Skeletal muscle satellite cell (primary cell): Measurements from ENCODE around the gene SFI1.

Source experiments
- H3K27me3 ChIP-seq: 2 replicates; pipeline ENCODE4 v1.7.0; 2013; ENCODE audit warnings: low read length; ENCODE audit not compliant: control insufficient read depth, insufficient read depth
- H3K36me3 ChIP-seq: 2 replicates; pipeline ENCODE4 v1.7.0; 2013; ENCODE audit warnings: mild to moderate bottlenecking, control low read depth, low read length; ENCODE audit not compliant: insufficient read depth
- H3K4me1 ChIP-seq: 2 replicates; pipeline ENCODE4 v1.7.0; 2013; ENCODE audit warnings: low read length; ENCODE audit not compliant: control insufficient read depth, insufficient read depth
- H3K4me2 ChIP-seq: 2 replicates; pipeline ENCODE4 v1.7.0; 2013; ENCODE audit warnings: mild to moderate bottlenecking, low read length
- H3K4me3 ChIP-seq: 2 replicates; pipeline ENCODE4 v1.7.0; 2013; ENCODE audit warnings: low read length
- H3K9ac ChIP-seq: 2 replicates; pipeline ENCODE4 v1.7.0; 2013; ENCODE audit warnings: mild to moderate bottlenecking, low read depth, low read length, moderate library complexity
- H3K9me3 ChIP-seq: replicated peaks from 2 replicates; pipeline ENCODE4 v1.7.0; 2013; ENCODE audit warnings: mild to moderate bottlenecking, control low read depth, low read length

The SFI1 gene

GRCh38 chr22:31635638-31636306 lies 139.4 kb downstream of the SFI1 start:
- Histone ChIP-seq H3K4me1 (peaks cover 27% of the 10 kb centered on the region), H3K9me3 (no peaks in the 10 kb centered on the region), H3K4me3 (no peak overlapping the region), H3K36me3 (no peaks in the 10 kb centered on the region), H3K9ac (no peak overlapping the region), H3K4me2 (no peak overlapping the region), H3K27me3 (no peaks in the 10 kb centered on the region)

GRCh38 chr22:31637447-31637890 lies 141.1 kb downstream of the SFI1 start:
- H3K9ac ChIP-seq: no peak overlapping the region
- H3K4me2 ChIP-seq: peak overlapping the region; percentile 60
- no peaks in the 10 kb centered on the region for H3K9me3 ChIP-seq
- peaks cover 18% of the 10 kb centered on the region for H3K4me1 ChIP-seq
- H3K36me3 ChIP-seq: peaks cover 5% of the 10 kb centered on the region
- no peaks in the 10 kb centered on the region for H3K27me3 ChIP-seq
- H3K4me3 ChIP-seq: no peak overlapping the region

GRCh38 chr22:31637891-31638618 lies 141.7 kb downstream of the SFI1 start:
- no peaks in the 10 kb centered on the region for H3K9me3 ChIP-seq
- peaks cover 5% of the 10 kb centered on the region for H3K36me3 ChIP-seq
- H3K27me3 ChIP-seq: no peaks in the 10 kb centered on the region
- peak overlapping the region; percentile 60 for H3K4me2 ChIP-seq
- H3K4me3 ChIP-seq: no peak overlapping the region
- H3K9ac ChIP-seq: no peak overlapping the region
- peaks cover 18% of the 10 kb centered on the region for H3K4me1 ChIP-seq

- Histone ChIP-seq H3K27me3 (no peaks in the 10 kb centered on the region), H3K36me3 (peaks cover 5% of the 10 kb centered on the region), H3K4me2 (no peak overlapping the region), H3K4me3 (no peak overlapping the region), H3K9ac (no peak overlapping the region), H3K9me3 (no peaks in the 10 kb centered on the region), H3K4me1 (peaks cover 18% of the 10 kb centered on the region)
Measured at GRCh38 chr22:31639436-31640039, 143.2 kb downstream of the SFI1 start.

- peak overlapping the region; percentile 0 for H3K4me2 ChIP-seq
- no peaks in the 10 kb centered on the region for H3K9me3 ChIP-seq
- H3K27me3 ChIP-seq: no peaks in the 10 kb centered on the region
- peaks cover 26% of the 10 kb centered on the region for H3K36me3 ChIP-seq
- H3K4me1 ChIP-seq: peaks cover 33% of the 10 kb centered on the region
- peak overlapping the region; percentile 27 for H3K9ac ChIP-seq
- H3K4me3 ChIP-seq: no peak overlapping the region
Measured at GRCh38 chr22:31646186-31647019, 150.1 kb downstream of the SFI1 start.

GRCh38 chr22:31647066-31647465 lies 150.7 kb downstream of the SFI1 start:
- Histone ChIP-seq H3K4me3 (no peak overlapping the region), H3K9me3 (no peaks in the 10 kb centered on the region), H3K4me1 (peaks cover 33% of the 10 kb centered on the region), H3K36me3 (peaks cover 25% of the 10 kb centered on the region), H3K4me2 (no peak overlapping the region), H3K27me3 (no peaks in the 10 kb centered on the region), H3K9ac (peak overlapping the region; percentile 19)

- peak overlapping the region; percentile 38 for H3K9ac ChIP-seq
Measured at GRCh38 chr22:31647523-31648320, 151.4 kb downstream of the SFI1 start.

GRCh38 chr22:31650391-31650790 lies 154.1 kb downstream of the SFI1 start:
- no peaks in the 10 kb centered on the region for H3K27me3 ChIP-seq
- H3K4me1 ChIP-seq: peaks cover 33% of the 10 kb centered on the region
- H3K4me3 ChIP-seq: no peak overlapping the region
- peaks cover 19% of the 10 kb centered on the region for H3K36me3 ChIP-seq
- peak overlapping the region; percentile 2 for H3K4me2 ChIP-seq
- no peak overlapping the region for H3K9ac ChIP-seq
- H3K9me3 ChIP-seq: no peaks in the 10 kb centered on the region

More at GRCh38 chr22:31647523-31648320, 151.4 kb downstream of the SFI1 start:
- H3K4me1 ChIP-seq: peaks cover 33% of the 10 kb centered on the region
- no peaks in the 10 kb centered on the region for H3K27me3 ChIP-seq
- no peaks in the 10 kb centered on the region for H3K9me3 ChIP-seq
- H3K4me3 ChIP-seq: no peak overlapping the region
- no peak overlapping the region for H3K4me2 ChIP-seq
- peaks cover 21% of the 10 kb centered on the region for H3K36me3 ChIP-seq

GRCh38 chr22:31651664-31652063 lies 155.3 kb downstream of the SFI1 start:
- H3K4me3 ChIP-seq: no peak overlapping the region
- H3K4me1 ChIP-seq: peaks cover 25% of the 10 kb centered on the region
- H3K9ac ChIP-seq: no peak overlapping the region
- no peaks in the 10 kb centered on the region for H3K27me3 ChIP-seq
- peaks cover 19% of the 10 kb centered on the region for H3K36me3 ChIP-seq
- no peaks in the 10 kb centered on the region for H3K9me3 ChIP-seq
- H3K4me2 ChIP-seq: no peak overlapping the region

GRCh38 chr22:31652088-31652487 lies 155.8 kb downstream of the SFI1 start:
- Histone ChIP-seq H3K36me3 (peaks cover 15% of the 10 kb centered on the region), H3K4me2 (no peak overlapping the region), H3K27me3 (no peaks in the 10 kb centered on the region), H3K4me1 (peaks cover 21% of the 10 kb centered on the region), H3K9me3 (no peaks in the 10 kb centered on the region), H3K9ac (no peak overlapping the region), H3K4me3 (no peak overlapping the region)
